Fibroblast of lung (primary cell): Measurements from ENCODE around the gene MYO1F. TPM values are rescaled to one million over a fixed set of nuclear protein-coding genes. Genes with fewer than 3 reads are reported as not detected.

Experiments
- DNase-seq, 2 donors: peaks; one replicate each; pipeline versions ENCODE4 v3.0.0 to v3.0.0-alpha.2; 2010; ENCODE audit warnings: low read depth in 2 of 2
- H2AFZ ChIP-seq: 2 replicates; pipeline ENCODE4 v1.5.1; 2012; ENCODE audit warnings: low read length, control low read depth, inconsistent platforms
- H3K27ac ChIP-seq: 2 replicates; pipeline ENCODE4 v1.5.1; 2011; ENCODE audit warnings: low read length, control low read depth; ENCODE audit not compliant: insufficient read depth
- H3K27me3 ChIP-seq: 2 replicates; pipeline ENCODE4 v1.5.1; 2011; ENCODE audit warnings: mild to moderate bottlenecking, low read length; ENCODE audit not compliant: control insufficient read depth, insufficient read depth
- H3K36me3 ChIP-seq: 2 replicates; pipeline ENCODE4 v1.5.1; 2011; ENCODE audit warnings: low read length; ENCODE audit not compliant: control insufficient read depth, insufficient read depth
- H3K4me1 ChIP-seq: 2 replicates; pipeline ENCODE4 v1.5.1; 2011; ENCODE audit warnings: low read length; ENCODE audit not compliant: control insufficient read depth, insufficient read depth; ENCODE audit errors: extremely low read depth
- H3K4me2 ChIP-seq: 2 replicates; pipeline ENCODE4 v1.5.1; 2011; ENCODE audit warnings: low read length, control low read depth; ENCODE audit not compliant: insufficient read depth; ENCODE audit errors: extremely low read depth
- H3K4me3 ChIP-seq, 4 experiments: fragments of 200-600 bp in 1 of 4; sonication (generic) in 1 of 4; replicated peaks in 1 of 4; 2 replicates each; pipeline ENCODE4 v1.5.1; 2011 to 2016; ENCODE audit warnings: low read length in 4 of 4, low read depth in 3 of 4, mild to moderate bottlenecking in 3 of 4, control low read depth in 2 of 4, inconsistent platforms in 1 of 4, mixed read lengths in 1 of 4; ENCODE audit not compliant: insufficient read depth in 1 of 4; ENCODE audit errors: control extremely low read depth in 1 of 4
- H3K79me2 ChIP-seq: 2 replicates; pipeline ENCODE4 v1.5.1; 2012; ENCODE audit warnings: mild to moderate bottlenecking, low read length, inconsistent platforms; ENCODE audit not compliant: control insufficient read depth, insufficient read depth
- H3K9ac ChIP-seq: 2 replicates; pipeline ENCODE4 v1.5.1; 2011; ENCODE audit warnings: mild to moderate bottlenecking, low read length, control low read depth; ENCODE audit not compliant: insufficient read depth
- H3K9me3 ChIP-seq: 2 replicates; pipeline ENCODE4 v1.5.1; 2012; ENCODE audit warnings: low read depth, low read length; ENCODE audit not compliant: control insufficient read depth, insufficient read depth
- H4K20me1 ChIP-seq: 2 replicates; pipeline ENCODE4 v1.5.1; 2011; ENCODE audit warnings: low read length; ENCODE audit not compliant: control insufficient read depth, insufficient read depth; ENCODE audit errors: extremely low read depth
- CTCF ChIP-seq, 2 donors: IDR thresholded peaks in 1 of 2; conservative IDR thresholded peaks in 1 of 2; 1 replicate in 1 of 2; 2 replicates in 1 of 2; pipeline ENCODE4 v1.5.1; 2011 to 2012; ENCODE audit warnings: low read length in 2 of 2, control low read depth in 1 of 2, inconsistent platforms in 1 of 2, low read depth in 1 of 2, mild to moderate bottlenecking in 1 of 2
- EZH2 ChIP-seq: IDR thresholded peaks from 2 replicates; pipeline ENCODE4 v1.5.1; 2012; ENCODE audit warnings: low read length, control low read depth, mild to moderate bottlenecking; ENCODE audit errors: missing control alignments
- polyA plus RNA-seq, 2 donors: library from polyadenylated mRNA; depleted of rRNA in 1 of 2; stranded (reverse) in 1 of 2; unstranded in 1 of 2; fragments of >200 nt; gene quantifications; 2 replicates each; pipeline ENCODE4 v1.2.1, GENCODE V29; 2011 to 2012; ENCODE audit warnings: missing spikeins in 1 of 2
- total RNA-seq: library from RNA; depleted of rRNA; stranded (reverse); fragments of >200 nt; gene quantifications from 2 replicates; pipeline ENCODE4 v1.2.1, GENCODE V29; 2014

MYO1F gene
- total and polyA plus RNA-seq, 2 donors (not counting 1 experiment from before 2014, with no cell fraction given), result 0.08 to 0.17 TPM

- Histone ChIP-seq H4K20me1 (no peaks in the 10 kb centered on the region), H3K4me3 (no peak overlapping the region), H3K9ac (no peak overlapping the region), H3K9me3 (no peaks in the 10 kb centered on the region), H2AFZ (no peak overlapping the region), H3K36me3 (no peaks in the 10 kb centered on the region), H3K79me2 (no peaks in the 10 kb centered on the region), H3K27ac (no peak overlapping the region), H3K4me2 (no peak overlapping the region), H3K4me1 (peaks cover 2% of the 10 kb centered on the region), H3K27me3 (no peaks in the 10 kb centered on the region)
- TF ChIP-seq EZH2, result no peak
- no peak for TF ChIP-seq CTCF (conservative IDR thresholded peaks at IDR 0.05 in 1 of 2, IDR thresholded peaks at IDR 0.05 in 1 of 2; ENCODE audit: low read depth in 1 of 2, low read length in 2 of 2)
- no peak for DNase-seq
Observed at GRCh38 chr19:8530061-8530679, 47.1 kb downstream of the MYO1F start.

DNA sequence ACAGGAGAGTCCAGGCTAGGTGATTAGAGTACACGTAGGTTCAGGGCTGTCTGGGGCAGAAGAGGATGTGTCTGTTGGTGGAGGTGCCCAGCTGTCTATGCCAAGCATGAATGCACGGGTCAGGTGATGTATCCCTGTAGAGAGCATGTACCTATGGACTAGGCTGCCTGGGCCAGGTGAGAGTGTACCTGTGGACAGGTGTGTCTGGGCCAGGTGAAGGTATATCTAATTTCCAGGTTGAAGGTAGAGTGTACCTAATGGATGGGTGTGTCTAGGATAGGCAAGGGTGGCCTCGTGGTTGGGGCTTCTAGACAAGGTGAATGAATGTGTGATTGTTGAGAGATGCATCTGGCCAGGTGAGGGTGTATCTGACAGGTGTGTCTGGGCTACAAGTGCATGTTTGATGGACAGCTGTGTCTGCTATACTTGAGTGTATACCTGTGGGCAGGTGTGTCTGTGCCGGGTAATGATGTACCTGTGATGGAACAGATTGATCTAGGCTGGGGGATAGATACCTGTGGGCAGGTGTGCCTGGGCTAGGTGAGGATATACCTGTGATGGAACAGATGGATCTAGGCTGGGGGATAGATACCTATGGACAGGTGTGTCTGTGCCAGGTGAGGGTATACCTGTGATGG is 47.8 kb downstream of the MYO1F start:
- H3K27me3 ChIP-seq, result no peaks in the 10 kb centered on the region
- no peak overlapping the region for H3K27ac ChIP-seq
- no peak overlapping the region for H3K4me2 ChIP-seq
- no peak overlapping the region for H3K4me3 ChIP-seq
- no peak overlapping the region for H2AFZ ChIP-seq
- no peaks in the 10 kb centered on the region for H3K36me3 ChIP-seq
- H3K9ac ChIP-seq, result no peak overlapping the region
- peaks cover 2% of the 10 kb centered on the region for H3K4me1 ChIP-seq
- no peaks in the 10 kb centered on the region for H3K9me3 ChIP-seq
- no peaks in the 10 kb centered on the region for H3K79me2 ChIP-seq
- TF ChIP-seq CTCF (conservative IDR thresholded peaks at IDR 0.05 in 1 of 2, IDR thresholded peaks at IDR 0.05 in 1 of 2; ENCODE audit: low read depth in 1 of 2, low read length in 2 of 2) (no peak), EZH2 (no peak)
- no peak for DNase-seq
- no peaks in the 10 kb centered on the region for H4K20me1 ChIP-seq

GRCh38 chr19:8528500-8528899 is 48.7 kb downstream of the MYO1F start:
- Histone ChIP-seq H2AFZ (no peak overlapping the region), H3K4me3 (no peak overlapping the region), H3K9ac (no peak overlapping the region), H4K20me1 (no peaks in the 10 kb centered on the region), H3K9me3 (no peaks in the 10 kb centered on the region), H3K27me3 (no peaks in the 10 kb centered on the region), H3K4me2 (no peak overlapping the region), H3K79me2 (no peaks in the 10 kb centered on the region), H3K27ac (no peak overlapping the region), H3K36me3 (no peaks in the 10 kb centered on the region), H3K4me1 (peaks cover 2% of the 10 kb centered on the region)
- no peak for TF ChIP-seq CTCF (conservative IDR thresholded peaks at IDR 0.05 in 1 of 2, IDR thresholded peaks at IDR 0.05 in 1 of 2; ENCODE audit: low read depth in 1 of 2, low read length in 2 of 2)
- no peak for TF ChIP-seq EZH2
- DNase-seq, result no peak
